ENCODE measurements around the gene UGT2B7.
"Not testable (repeated sequence)": the region's sequence is repeated elsewhere in the genome, so short reads cannot be mapped to it uniquely, and the experiment has no call there.

The UGT2B7 gene

DNA sequence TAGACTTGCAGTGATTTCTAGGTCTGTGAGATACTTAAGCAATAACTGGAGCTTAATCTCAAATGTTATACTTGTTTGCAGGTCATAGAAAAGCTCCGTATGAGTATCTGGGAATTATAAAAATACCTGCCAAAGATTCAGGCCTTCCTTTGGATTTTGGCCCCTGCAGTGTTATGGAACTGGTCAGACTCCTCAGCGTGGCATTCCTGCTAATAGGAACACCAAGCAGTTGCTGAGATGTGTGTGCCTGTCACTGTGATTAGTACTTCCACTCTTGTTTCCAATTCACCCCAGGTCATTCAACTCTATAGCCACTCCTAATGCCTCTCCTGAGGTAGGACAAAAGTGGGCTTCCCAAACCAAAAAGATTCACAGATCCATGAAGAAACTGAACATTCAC lies 7.8 kb upstream of the UGT2B7 start:
- DNase-seq (ENCODE audit: low spot score): no peak

DNA sequence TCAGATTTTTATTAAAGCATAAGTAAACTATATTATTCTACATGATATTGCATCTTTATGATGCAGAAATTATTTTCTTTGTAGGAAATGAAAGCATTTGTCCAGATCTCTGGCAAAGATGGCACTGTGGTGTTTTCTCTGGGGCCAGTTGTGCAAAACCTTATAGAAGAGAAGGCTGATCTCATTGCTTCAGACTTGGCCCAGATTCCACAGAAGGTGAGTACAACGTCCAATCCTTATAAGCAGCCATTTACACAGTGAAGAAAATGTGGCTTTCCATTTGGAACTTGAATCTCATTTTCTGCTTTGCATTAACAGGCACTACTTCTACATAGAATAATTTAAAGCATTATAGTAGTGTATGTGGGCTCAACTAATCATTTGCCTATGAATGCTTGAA lies 6.9 kb upstream of the UGT2B7 start:
- no peak for DNase-seq (ENCODE audit: low spot score)

DNA sequence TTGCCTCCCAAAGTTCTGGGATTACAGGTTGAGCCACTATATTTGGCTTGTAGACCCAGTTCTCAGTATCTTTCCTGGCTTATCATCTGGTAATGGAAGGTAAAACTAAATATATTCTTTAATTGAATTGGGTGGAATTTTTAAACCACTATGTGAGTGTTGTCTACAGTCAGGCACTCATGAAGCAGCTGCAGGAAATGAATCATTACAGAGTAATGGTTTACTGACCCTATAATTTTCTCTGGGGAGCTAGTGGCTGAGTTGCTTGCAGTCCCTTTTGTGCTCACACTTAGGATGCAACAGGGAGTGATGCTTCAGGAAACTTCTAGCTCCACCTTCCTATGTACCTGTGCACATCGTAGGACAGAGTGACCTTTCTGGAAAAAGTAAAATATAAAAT lies 4.1 kb upstream of the UGT2B7 start:
- DNase-seq (ENCODE audit: low spot score): peak; percentile 83

DNA sequence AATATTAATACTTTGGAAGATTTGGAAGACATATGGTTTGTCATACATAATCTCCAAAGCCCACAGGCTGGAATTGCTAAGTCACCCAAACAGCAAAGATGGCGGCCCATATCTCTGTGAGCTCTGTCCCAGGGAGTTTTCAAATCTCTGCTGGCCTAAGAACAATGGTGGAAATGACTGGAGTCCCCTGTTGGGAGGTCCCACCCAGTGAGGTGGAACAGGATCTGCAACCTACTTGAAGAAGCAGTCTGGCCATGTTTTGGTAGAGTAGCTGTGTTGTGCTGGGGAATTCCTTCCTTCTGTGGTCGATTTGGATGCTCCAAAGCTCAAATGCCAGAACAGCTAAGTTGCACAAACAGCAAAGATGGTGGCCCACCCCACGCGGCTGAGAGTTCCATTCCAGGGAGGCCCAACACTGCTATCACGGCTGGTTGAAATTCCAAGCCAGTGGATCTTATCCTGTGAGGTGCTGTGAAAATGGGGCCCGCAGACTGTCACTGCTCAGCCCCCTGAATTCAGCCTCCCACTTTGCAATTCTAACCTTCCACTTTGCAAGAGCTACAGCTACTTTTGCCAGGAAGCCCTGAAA lies 3.2 kb upstream of the UGT2B7 start:
- peak; percentile 35 for DNase-seq (ENCODE audit: low spot score)

DNA sequence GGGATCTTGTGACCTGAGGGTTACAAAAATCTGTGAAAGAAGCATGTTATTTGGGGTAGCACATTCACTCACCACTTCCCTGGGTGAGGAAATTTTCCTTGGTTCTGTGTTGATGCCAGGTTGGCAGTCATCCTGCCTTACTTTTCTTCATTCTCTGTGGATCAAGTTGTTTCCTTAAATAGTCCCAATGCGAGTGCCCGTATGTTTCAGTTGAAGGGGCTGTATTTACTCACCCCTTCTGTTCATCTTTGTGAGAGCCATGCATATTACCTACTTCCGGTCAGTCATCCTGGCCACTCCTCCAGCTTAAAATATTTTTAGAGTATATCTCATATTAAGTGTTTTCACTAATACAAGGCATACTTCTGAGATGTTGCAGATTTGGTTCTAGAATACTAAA lies 2.6 kb upstream of the UGT2B7 start:
- DNase-seq (ENCODE audit: low spot score): no peak

DNA sequence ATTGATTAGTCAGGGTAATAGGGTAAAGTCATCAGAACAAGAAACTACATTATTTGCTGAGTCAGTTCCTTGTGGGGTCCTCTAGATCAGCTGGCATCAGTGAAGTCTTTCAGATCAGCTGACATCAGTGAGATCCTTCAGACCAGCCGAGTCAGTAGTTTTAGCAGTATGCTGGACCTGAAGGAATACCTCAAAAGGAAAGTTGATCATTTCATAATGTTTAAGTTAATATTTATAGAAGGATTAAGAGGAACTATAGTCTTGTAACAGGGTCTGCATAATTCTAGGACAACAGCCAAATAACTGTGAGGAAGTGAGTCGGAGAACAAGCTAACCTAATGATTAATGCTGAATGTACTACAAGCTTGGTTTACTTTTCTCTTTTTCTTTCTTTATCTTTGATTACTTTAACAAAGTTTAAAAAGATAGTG lies 958 bp upstream of the UGT2B7 start:
- DNase-seq (ENCODE audit: low spot score): peak; percentile 92

DNA sequence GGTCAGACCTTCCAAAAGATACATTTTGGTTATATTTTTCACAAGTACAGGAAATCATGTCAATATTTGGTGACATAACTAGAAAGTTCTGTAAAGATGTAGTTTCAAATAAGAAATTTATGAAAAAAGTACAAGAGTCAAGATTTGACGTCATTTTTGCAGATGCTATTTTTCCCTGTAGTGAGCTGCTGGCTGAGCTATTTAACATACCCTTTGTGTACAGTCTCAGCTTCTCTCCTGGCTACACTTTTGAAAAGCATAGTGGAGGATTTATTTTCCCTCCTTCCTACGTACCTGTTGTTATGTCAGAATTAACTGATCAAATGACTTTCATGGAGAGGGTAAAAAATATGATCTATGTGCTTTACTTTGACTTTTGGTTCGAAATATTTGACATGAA lies 536 bp downstream of the UGT2B7 start:
- DNase-seq (ENCODE audit: low spot score): no peak

DNA sequence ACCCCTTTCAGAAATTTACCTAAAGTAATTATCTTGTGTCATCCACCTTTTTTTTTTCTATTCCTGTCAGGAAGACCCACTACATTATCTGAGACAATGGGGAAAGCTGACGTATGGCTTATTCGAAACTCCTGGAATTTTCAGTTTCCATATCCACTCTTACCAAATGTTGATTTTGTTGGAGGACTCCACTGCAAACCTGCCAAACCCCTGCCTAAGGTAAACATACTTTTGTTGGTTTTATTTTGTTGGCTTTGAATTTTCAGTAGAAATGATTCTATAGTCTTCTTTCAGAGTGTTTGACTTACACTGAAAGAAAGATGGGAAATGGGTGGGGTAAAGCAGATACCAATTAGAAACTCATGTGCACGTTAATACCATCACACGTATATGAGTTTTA lies 2.2 kb downstream of the UGT2B7 start:
- no peak for DNase-seq (ENCODE audit: low spot score)

DNA sequence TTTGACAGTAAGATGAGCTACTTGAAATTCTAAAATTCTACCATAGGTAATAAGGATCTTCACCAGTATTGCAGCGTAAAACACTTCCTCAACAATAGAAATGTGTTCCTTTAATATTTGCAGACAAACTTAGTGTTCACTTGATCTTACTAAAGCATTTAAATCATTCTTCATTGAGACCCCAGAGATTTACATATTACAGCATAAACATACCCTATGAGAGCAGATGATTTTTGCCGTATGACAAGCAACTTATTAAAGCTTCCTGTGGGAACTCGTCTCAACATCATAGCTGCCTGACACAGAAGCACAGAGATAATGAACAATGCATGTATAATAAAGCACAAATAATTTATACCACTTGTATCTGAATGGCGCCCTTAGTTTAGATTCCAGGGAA lies 3.6 kb downstream of the UGT2B7 start:
- DNase-seq (ENCODE audit: low spot score): no peak

DNA sequence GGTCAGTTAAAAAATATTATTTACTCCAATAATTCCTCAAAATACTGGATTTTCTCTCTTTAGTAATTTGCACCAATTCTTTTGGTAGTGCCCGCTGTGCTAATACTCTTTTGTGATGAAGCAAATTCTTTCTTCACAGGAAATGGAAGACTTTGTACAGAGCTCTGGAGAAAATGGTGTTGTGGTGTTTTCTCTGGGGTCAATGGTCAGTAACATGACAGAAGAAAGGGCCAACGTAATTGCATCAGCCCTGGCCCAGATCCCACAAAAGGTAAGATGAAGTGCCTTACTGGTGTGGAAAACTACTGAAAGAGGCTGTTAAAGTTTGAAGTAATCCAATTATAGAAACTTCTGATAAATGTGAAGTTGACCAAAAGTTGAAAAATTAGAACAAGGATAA lies 6.4 kb downstream of the UGT2B7 start:
- DNase-seq (ENCODE audit: low spot score): not testable (repeated sequence)

DNA sequence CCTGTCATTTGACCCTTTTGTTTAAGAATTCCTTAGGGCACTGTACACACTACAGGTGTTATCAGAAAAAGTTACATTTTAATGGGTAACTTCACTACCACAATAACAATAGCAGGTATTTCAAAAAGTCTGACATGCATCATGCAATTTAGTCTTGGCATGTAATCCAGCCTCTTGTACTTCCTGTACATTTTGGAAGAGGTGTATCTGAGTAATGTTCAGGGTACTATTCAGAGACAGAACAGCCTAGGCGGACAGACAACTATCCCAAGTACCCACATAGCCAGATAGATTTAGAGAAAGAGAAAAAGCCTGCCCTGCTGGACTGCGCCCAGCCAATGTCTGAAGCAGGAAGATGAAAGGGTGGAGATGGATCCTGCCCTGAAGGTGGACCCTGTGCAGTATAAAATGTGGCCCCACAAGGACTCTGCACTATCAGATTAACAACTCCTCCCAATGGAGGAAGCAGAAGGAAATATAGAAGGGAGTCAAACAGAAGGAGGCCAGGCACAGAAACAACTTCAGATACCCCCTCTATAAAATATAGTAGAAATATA lies 8.5 kb downstream of the UGT2B7 start:
- DNase-seq (ENCODE audit: low spot score): no peak

DNA sequence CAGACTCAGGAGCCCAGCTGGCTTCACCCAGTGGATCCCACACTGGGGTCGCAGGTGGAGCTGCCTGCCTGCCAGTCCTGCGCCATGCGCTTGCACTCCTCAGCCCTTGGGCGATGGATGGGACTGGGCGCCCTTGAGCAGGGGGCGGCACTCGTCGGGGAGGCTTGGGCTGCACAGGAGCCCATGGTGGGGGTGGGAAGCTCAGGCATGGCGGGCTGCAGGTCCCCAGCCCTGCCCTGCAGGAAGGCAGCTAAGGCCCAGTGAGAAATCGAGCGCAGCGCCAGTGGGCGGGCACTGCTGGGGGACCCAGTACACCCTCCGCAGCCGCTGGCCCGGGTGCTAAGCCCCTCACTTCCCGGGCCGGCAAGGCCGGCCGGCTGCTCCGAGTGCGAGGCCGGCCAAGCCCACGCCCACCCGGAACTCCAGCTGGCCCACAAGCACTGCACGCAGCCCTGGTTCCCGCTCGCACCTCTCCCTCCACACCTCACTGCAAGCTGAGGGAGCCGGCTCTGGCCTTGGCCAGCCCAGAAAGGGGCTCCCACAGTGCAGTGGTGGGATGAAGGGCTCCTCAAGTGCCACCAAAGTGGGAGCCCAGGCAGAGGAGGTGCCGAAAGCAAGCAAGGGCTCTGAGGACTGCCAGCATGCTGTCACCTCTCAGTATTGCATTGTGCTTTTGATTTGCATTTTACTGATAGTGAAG lies 19.0 kb downstream of the UGT2B7 start:
- DNase-seq (ENCODE audit: low spot score): not testable (repeated sequence)

DNA sequence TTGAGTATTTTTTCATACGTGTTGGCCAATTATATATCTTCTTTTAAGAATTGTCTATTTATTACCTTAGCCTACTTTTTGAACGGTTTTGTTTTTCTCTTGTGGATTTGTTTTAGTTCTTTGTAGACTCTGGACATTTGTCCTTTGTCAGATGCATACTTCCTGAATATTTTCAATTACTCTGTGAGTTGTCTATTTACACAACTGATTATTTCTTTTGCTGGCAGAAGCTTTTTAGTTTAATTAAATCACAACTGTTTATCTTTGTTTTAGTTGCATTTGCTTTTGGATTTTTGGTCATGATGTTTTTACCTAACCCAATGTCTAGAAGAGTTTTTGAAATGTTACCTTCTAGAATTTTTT lies 19.6 kb downstream of the UGT2B7 start:
- no peak for DNase-seq (ENCODE audit: low spot score)

DNA sequence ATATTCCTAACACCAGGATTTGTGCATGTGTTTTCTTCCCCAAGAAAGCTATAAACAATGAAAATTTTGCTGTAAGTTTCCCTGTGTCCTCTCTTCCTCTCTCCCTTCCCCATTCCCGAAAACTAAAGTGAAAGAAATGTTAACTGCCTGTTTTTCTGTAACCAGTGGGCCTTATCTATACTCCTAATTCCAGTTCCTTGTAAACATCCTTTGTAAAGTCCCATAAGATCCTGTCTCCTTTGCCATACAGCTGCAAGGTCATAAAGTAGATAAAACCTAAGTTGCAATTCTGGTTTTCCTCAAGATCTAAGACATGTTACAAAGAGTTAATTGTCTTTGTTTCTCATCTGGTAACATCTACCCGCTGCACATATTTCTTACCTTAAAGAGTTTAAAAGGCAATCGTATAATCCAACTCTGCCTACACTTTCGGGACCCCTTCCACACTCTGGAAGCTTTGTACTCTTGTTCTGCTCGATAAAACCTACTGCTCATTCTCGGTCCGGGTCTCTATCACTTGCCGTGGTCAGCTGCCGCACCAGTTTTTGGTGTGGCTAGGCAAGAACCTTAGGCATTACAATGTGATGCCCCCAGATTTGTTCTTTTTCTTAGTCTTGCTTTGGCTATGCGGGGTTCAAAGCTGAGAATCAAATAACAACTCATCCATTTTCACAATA lies 20.5 kb downstream of the UGT2B7 start:
- DNase-seq (ENCODE audit: low spot score): no peak

DNA sequence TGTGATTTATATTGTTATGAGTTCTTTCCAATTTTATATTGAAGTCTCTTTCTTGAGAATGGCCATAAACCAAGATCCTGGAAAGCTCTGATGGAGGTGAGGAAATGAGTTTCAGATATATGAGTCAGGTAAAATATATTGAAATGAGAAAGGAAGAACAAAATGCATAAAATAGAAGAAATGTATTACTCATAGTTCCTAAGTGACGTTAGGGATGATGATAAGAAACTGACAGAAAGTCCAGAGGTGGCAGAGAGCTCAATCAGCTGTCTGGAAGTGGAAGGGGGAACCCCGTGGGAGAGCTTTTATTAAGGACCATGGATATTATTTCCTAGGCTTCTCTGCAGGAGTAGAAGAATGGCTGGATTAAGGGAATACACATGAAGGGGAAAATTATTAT lies 24.6 kb downstream of the UGT2B7 start:
- peak; percentile 59 for DNase-seq (ENCODE audit: low spot score)

DNA sequence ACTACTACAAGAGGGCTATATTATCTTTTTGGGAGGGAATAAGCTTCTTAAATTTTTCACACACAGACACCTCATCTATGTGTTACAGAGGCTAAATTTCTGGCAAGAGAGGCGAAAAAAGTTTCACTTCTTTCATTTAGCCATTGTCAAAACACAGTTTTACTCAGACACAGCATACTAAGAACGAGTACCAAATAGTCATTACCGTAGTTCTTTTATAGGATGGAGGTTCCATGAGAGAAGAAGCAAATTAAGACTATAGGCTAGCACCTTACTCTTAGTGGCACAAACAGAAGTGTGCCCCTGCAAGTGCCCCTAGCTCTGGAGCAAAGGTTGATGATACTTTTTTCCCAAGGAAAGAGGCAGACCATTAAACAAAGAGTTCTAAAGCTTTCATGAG lies 26.2 kb downstream of the UGT2B7 start:
- DNase-seq (ENCODE audit: low spot score): no peak

DNA sequence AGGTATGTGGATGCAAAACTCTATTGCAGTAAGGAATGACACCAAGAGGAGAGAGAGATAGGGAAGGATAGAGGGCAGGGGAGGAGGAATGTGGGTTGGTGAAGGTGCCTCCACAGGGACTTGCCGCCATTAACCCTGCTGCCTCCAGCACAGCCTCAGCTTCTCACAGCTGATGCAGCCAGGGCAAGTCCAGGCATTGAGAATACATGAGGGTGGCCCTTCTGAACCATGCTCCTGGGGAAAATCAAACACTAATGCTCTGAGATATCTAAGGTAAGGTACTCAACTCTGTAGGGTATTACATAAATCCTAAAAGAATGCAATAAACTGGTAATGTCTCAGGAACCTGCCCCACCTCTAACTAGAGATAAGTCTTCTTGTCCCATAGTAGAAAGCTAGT lies 28.7 kb downstream of the UGT2B7 start:
- no peak for DNase-seq (ENCODE audit: low spot score)

DNA sequence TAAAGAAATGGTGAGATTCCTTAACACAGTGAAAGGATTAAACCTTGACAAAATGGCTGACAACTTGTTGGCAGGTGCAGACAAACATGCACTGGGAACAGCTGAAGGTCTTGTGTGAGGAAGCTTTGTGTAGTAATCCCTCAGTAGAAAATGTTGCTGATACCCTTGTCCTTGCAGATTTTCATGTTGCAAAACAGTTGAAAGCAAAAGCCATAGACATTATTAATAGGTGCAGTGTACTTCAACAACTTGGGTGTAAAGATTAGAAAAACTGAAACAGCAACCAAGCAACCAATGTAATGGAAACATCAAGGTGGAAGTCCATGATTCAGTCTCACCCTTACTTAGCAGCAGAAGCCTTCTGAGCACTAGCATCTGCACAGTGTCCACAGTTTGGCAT lies 29.8 kb downstream of the UGT2B7 start:
- DNase-seq (ENCODE audit: low spot score): no peak

DNA sequence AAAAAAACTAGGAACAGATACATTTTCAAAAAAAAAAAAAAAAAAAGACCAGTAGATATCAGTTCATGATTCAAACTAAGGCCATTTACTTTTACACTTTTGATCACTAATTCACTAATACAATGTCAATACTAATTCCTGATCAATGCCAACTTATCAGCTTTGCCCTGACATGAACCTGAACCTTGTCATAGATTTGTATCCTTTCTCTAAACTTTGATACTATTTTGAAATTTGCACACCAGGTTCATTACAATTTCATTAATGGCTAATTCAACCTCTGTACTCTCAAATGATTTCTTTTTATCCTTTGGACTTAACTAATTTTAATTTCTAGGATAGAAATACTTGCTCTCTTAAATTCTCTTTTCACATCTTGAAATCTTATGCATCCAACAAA lies 37.7 kb downstream of the UGT2B7 start:
- no peak for DNase-seq (ENCODE audit: low spot score)

DNA sequence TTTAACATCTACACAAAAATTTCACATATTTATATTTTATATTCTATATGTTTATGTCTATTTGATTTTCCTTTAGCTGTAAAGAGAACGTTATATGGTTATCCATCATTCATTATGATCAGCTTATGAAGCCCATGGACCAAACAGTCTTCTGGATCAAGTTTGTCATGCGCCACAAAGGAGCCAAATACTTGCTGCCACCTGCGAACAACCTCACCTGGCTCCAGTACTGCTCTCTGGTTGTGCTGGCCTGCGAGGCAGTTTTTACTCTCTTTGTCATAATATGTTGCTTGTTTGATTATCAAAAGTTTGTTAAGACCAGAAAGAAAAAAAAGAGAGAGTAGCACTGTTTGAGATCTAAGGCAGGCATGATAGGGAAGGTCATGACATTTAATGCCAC lies 38.2 kb downstream of the UGT2B7 start:
- no peak for DNase-seq (ENCODE audit: low spot score)

DNA sequence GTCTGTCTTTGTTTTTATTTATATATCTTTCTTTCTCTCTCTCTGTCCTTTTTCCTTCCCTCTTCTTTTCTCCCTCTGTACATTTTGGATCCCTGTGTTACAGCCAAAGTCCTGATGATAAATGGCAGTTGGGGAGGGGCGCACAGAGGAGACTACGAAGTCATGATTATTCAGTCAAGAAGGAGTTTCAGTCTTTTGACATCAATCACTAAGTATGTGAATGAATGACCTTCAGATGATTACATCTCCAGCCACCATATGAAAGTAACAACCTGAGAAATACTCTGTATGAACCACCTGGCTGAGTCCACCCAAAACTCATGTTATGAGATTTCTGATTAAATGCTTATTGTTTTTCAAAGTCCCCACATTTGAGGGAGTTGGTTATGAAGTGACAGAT lies 45.0 kb downstream of the UGT2B7 start:
- DNase-seq (ENCODE audit: low spot score): no peak

DNA sequence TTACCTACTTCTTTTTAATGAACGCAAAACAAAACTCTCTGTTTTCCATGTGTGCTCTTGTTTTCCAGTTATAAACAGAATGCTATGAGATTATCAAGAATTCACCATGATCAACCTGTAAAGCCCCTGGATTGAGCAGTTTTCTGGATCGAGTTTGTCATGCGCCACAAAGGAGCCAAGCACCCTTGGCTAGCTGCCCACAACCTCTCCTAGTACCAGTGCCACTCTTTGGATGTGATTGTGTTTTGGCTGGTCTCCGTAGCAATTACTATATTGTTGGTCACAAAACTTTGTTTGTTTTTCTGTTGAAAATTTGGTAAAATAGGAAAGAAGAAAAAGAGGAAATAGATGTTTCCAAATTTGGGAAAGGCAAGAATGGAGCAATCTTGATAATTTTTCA lies 51.1 kb downstream of the UGT2B7 start:
- DNase-seq (ENCODE audit: low spot score): no peak

DNA sequence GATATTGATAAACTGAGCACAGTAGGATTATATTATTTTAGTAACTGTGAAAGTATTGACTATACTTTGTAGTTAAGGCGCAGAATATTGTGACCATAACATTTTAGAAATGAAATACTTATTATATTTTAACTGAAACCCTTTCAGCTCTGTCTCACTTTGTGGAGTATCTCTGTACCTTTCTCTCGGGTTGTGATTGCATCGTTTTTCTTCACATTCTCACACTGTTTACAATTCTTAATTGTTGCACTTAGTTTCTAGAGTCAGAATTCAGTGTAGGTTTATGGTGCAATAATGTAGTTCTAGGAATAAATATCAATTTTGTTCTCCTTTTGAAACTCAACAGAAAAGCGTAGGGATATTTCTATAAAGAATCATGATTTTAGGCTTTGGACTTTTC lies 57.7 kb downstream of the UGT2B7 start:
- no peak for DNase-seq (ENCODE audit: low spot score)

Measured in kidney tubule cell (primary cell).